HCT116 (cell line): ENCODE data around the gene SLC2A4. TPM values are rescaled to one million over a fixed set of nuclear protein-coding genes. Genes with fewer than 3 reads are reported as not detected.

Source experiments
- ATAC-seq: fragments of 200-7000 bp; cut with Tn5 transposase; 2 replicates; pipeline ENCODE4 v1.9.1; 2020; ENCODE audit warnings: mild to moderate bottlenecking, moderate library complexity
- BruUV-seq: library from RNA; stranded (reverse); fragments of 400-500 nt; replicated peaks from 2 replicates; lab custom pipeline; 2021; lab: Mats Ljungman, UMichigan
- CTCF ChIA-PET: fragments of 300-600 bp; sonication (Branson Sonifier 250); formaldehyde crosslinking; loops from one replicate; lab custom pipeline; 2021; ENCODE audit warnings: antibody characterized with exemption; lab: Charles Lee
- POLR2A ChIA-PET: fragments of 300-600, 350-600 bp; sonication (Branson Sonifier 250); formaldehyde crosslinking; loops from one replicate; lab custom pipeline; 2021; ENCODE audit warnings: antibody characterized with exemption; lab: Charles Lee
- RAD21 ChIA-PET, 2 experiments: fragments of 300-600 bp; sonication (Branson Sonifier 250); formaldehyde crosslinking; loops; one replicate each; lab custom pipeline; 2023; ENCODE audit warnings: low total read pairs in 2 of 2; ENCODE audit not compliant: uncharacterized antibody in 2 of 2, unreplicated experiment in 2 of 2, low non-redundant PET in 1 of 2; lab: Charles Lee
- DNase-seq: peaks from one replicate; pipeline ENCODE4 v3.0.0-alpha.2; 2010; ENCODE audit warnings: low read depth, low spot score
- H2AFZ ChIP-seq: fragments of 200-600 bp; shearing (Covaris generic), sonication (generic); 2 replicates; pipeline ENCODE4 v1.6.1; 2017; ENCODE audit warnings: low read depth, mixed run types, mixed read lengths, antibody characterized with exemption, low read length; ENCODE audit not compliant: poor library complexity, severe bottlenecking
- H3K27ac ChIP-seq: 2 replicates; pipeline ENCODE4 v1.5.1; 2012; ENCODE audit warnings: low read depth, low read length
- H3K27me3 ChIP-seq: fragments of 200-600 bp; sonication (generic); 2 replicates; pipeline ENCODE4 v1.6.1; 2016; ENCODE audit warnings: mixed run types, low read length, mixed read lengths; ENCODE audit not compliant: insufficient read depth
- H3K36me3 ChIP-seq, 2 experiments: fragments of 200-500 bp in 1 of 2; fragments of 200-600 bp in 1 of 2; sonication (Bioruptor generic) in 1 of 2; sonication (generic) in 1 of 2; 2 replicates each; pipeline versions ENCODE4 v1.5.1 to v1.6.1; 2014 to 2016; ENCODE audit warnings: low read length in 2 of 2, inconsistent platforms in 1 of 2, mixed read lengths in 1 of 2, mixed run types in 1 of 2; ENCODE audit not compliant: insufficient read depth in 2 of 2, control insufficient read depth in 1 of 2
- H3K4me1 ChIP-seq, 2 experiments: fragments of 200-600 bp in 1 of 2; sonication (generic) in 1 of 2; 2 replicates each; pipeline versions ENCODE4 v1.5.1 to v1.6.1; 2012 to 2017; ENCODE audit warnings: low read length in 2 of 2, inconsistent platforms in 1 of 2, mild to moderate bottlenecking in 1 of 2, mixed read lengths in 1 of 2, mixed run types in 1 of 2, moderate library complexity in 1 of 2; ENCODE audit not compliant: insufficient read depth in 2 of 2, control insufficient read depth in 1 of 2
- H3K4me2 ChIP-seq: fragments of 200-600 bp; sonication (generic); 2 replicates; pipeline ENCODE4 v1.6.1; 2017; ENCODE audit warnings: mixed run types, low read length, mixed read lengths
- H3K4me3 ChIP-seq, 2 experiments: fragments of 200-600 bp in 1 of 2; sonication (generic) in 1 of 2; replicated peaks in 1 of 2; 2 replicates each; pipeline ENCODE4 v1.5.1; 2011 to 2016; ENCODE audit warnings: low read length in 2 of 2, control low read depth in 1 of 2, low read depth in 1 of 2, mild to moderate bottlenecking in 1 of 2, mixed read lengths in 1 of 2, mixed run types in 1 of 2
- H3K79me2 ChIP-seq: fragments of 200-600 bp; sonication (generic); 2 replicates; pipeline ENCODE4 v1.6.1; 2017; ENCODE audit warnings: mild to moderate bottlenecking, mixed run types, low read length, moderate library complexity, mixed read lengths; ENCODE audit not compliant: insufficient read depth
- H3K9ac ChIP-seq: fragments of 200-600 bp; sonication (generic); 2 replicates; pipeline ENCODE4 v1.6.1; 2016; ENCODE audit warnings: low read length, mixed read lengths
- H3K9me2 ChIP-seq: fragments of 200-600 bp; sonication (generic), shearing (Covaris generic); 2 replicates; pipeline ENCODE4 v1.6.1; 2017; ENCODE audit warnings: mixed run types, mild to moderate bottlenecking, moderate library complexity; ENCODE audit not compliant: insufficient read depth
- H3K9me3 ChIP-seq, 2 experiments: fragments of 200-500 bp in 1 of 2; fragments of 200-600 bp in 1 of 2; sonication (Bioruptor generic) in 1 of 2; sonication (generic) in 1 of 2; 2 replicates each; pipeline ENCODE4 v1.6.1; 2014 to 2017; ENCODE audit warnings: low read length in 2 of 2, mixed read lengths in 2 of 2, inconsistent platforms in 1 of 2, low read depth in 1 of 2, mild to moderate bottlenecking in 1 of 2, mixed run types in 1 of 2, moderate library complexity in 1 of 2; ENCODE audit not compliant: control insufficient read depth in 1 of 2, insufficient read depth in 1 of 2
- H4K20me1 ChIP-seq: fragments of 200-600 bp; sonication (generic), shearing (Covaris generic); 2 replicates; pipeline ENCODE4 v1.6.1; 2017; ENCODE audit warnings: mixed run types, mild to moderate bottlenecking, moderate library complexity; ENCODE audit not compliant: insufficient read depth
- ATF3 ChIP-seq: IDR thresholded peaks from 2 replicates; pipeline ENCODE4 v1.6.1; 2012
- CBX3 ChIP-seq: IDR thresholded peaks from 2 replicates; pipeline ENCODE4 v1.6.1; 2012; ENCODE audit warnings: low read depth
- EGR1 ChIP-seq: IDR thresholded peaks from 2 replicates; pipeline ENCODE4 v1.6.1; 2012; ENCODE audit warnings: low read depth
- ELF1 ChIP-seq: IDR thresholded peaks from 2 replicates; pipeline ENCODE4 v1.6.1; 2012; ENCODE audit warnings: low read depth, borderline replicate concordance
- EZH2 ChIP-seq: fragments of 200-600 bp; sonication (generic); IDR thresholded peaks from 2 replicates; pipeline ENCODE4 v1.6.1; 2017; ENCODE audit warnings: antibody characterized with exemption, mixed run types
- EZH2phosphoT487 ChIP-seq: fragments of 200-600 bp; IDR thresholded peaks from 2 replicates; pipeline ENCODE4 v1.6.1; 2018; ENCODE audit warnings: antibody characterized with exemption, borderline replicate concordance
- MAX ChIP-seq: IDR thresholded peaks from 2 replicates; pipeline ENCODE4 v1.6.1; 2012
- POLR2A ChIP-seq: IDR thresholded peaks from 2 replicates; pipeline ENCODE4 v1.7.0; 2011; ENCODE audit warnings: borderline replicate concordance; ENCODE audit not compliant: insufficient read depth, insufficient read length; ENCODE audit errors: extremely low read depth
- POLR2AphosphoS5 ChIP-seq: IDR thresholded peaks from 2 replicates; pipeline ENCODE4 v1.6.1; 2011; ENCODE audit warnings: mild to moderate bottlenecking, low read depth, low read length, moderate library complexity
- SP1 ChIP-seq: IDR thresholded peaks from 2 replicates; pipeline ENCODE4 v1.6.1; 2012; ENCODE audit warnings: low read depth
- TCF7L2 ChIP-seq: IDR thresholded peaks from 2 replicates; pipeline ENCODE4 v1.7.0; 2011; ENCODE audit warnings: borderline replicate concordance, inconsistent platforms; ENCODE audit not compliant: insufficient read depth, insufficient read length; ENCODE audit errors: extremely low read depth
- YY1 ChIP-seq: IDR thresholded peaks from 2 replicates; pipeline ENCODE4 v1.6.1; 2011; ENCODE audit warnings: low read length, low read depth, moderate library complexity, mild to moderate bottlenecking; ENCODE audit not compliant: insufficient replicate concordance; ENCODE audit errors: extremely low read depth
- ZFX ChIP-seq: fragments of 450-650 bp; IDR thresholded peaks from 2 replicates; pipeline ENCODE4 v1.6.1; 2017
- intact Hi-C: fragments of 100-400 bp; cut with micrococcal nuclease; formaldehyde crosslinking; loops from 2 replicates; pipeline ENCODE4 v1.10.0; 2022
- total RNA-seq: library from RNA; stranded (reverse); gene quantifications from one replicate; pipeline ENCODE4 v1.2.1, GENCODE V29; 2021; ENCODE audit not compliant: unreplicated experiment
- TF ChIP-seq, protein P1 (sequence below): IDR thresholded peaks from 2 replicates; pipeline ENCODE4 v1.6.1; 2011; ENCODE audit warnings: mild to moderate bottlenecking, low read length, moderate library complexity; ENCODE audit not compliant: insufficient replicate concordance; ENCODE audit errors: extremely low read depth

SLC2A4 gene
- total RNA-seq, 1 experiment from 2014 or later: 2.5 TPM

- Histone ChIP-seq H3K36me3 (peaks cover 9 to 13% of the 10 kb centered on the region in 2 experiments; a peak in 2 of 4 replicates), H3K9me3 (no peaks in the 10 kb centered on the region), H3K4me2 (peak within 1 kb of the TSS; percentile 89), H3K9me2 (no peaks in the 10 kb centered on the region), H3K4me3 (peak within 1 kb of the TSS; percentile 82 to 99), H3K9ac (peak within 1 kb of the TSS; percentile 99)
- RAD21 ChIA-PET: no interaction called here
- BruUV-seq: no TSS peak
- ATAC-seq: peak; percentile 89
- TF ChIP-seq POLR2AphosphoS5 (peak; percentile 24), YY1 (peak; percentile 94), EZH2 (no peak), ZFX (no peak), ELF1 (peak; percentile 49; the same call in 1 of the 2 replicates), POLR2A (peak; percentile 55)
- TF ChIP-seq, all 23 proteins: peak for 4
- intact Hi-C loops: loop anchor here (1.0 to 5.0 kb wide), 2 partner anchors 11 to 56 kb away; partner anchors contain the start of genes CLDN7 and EIF5A
- H3K27me3 ChIP-seq: no peaks in the 10 kb centered on the region
- no peaks in the 10 kb centered on the region for H4K20me1 ChIP-seq
- ChIA-PET POLR2A (interaction anchor here (1.0 to 2.0 kb wide), 3 partner anchors 10 to 17 kb away, joined by 3 to 7 read pairs (median 5); partner anchors contain the start of genes DVL2 and GABARAP), CTCF (interaction anchor here (0.6 to 1.0 kb wide), 3 partner anchors 9 to 206 kb away, joined by 3 to 5 read pairs (median 4); partner anchors contain the start of gene GABARAP)
- peak; percentile 99 for DNase-seq
- no peak within 1 kb of the TSS for H2AFZ ChIP-seq
- H3K4me1 ChIP-seq: peaks cover 13 to 25% of the 10 kb centered on the region in 2 experiments
- H3K27ac ChIP-seq: peak within 1 kb of the TSS; percentile 84
- peaks cover 77% of the 10 kb centered on the region for H3K79me2 ChIP-seq
Measured at GRCh38 chr17:7251661-7252175, 29.8 kb upstream of the SLC2A4 start, which contains the start of gene CTDNEP1. Gene CTDNEP1, minus strand, starts transcription at chr17:7251734. Its CDS starts 438 bp downstream, at chr17:7251296.

DNA sequence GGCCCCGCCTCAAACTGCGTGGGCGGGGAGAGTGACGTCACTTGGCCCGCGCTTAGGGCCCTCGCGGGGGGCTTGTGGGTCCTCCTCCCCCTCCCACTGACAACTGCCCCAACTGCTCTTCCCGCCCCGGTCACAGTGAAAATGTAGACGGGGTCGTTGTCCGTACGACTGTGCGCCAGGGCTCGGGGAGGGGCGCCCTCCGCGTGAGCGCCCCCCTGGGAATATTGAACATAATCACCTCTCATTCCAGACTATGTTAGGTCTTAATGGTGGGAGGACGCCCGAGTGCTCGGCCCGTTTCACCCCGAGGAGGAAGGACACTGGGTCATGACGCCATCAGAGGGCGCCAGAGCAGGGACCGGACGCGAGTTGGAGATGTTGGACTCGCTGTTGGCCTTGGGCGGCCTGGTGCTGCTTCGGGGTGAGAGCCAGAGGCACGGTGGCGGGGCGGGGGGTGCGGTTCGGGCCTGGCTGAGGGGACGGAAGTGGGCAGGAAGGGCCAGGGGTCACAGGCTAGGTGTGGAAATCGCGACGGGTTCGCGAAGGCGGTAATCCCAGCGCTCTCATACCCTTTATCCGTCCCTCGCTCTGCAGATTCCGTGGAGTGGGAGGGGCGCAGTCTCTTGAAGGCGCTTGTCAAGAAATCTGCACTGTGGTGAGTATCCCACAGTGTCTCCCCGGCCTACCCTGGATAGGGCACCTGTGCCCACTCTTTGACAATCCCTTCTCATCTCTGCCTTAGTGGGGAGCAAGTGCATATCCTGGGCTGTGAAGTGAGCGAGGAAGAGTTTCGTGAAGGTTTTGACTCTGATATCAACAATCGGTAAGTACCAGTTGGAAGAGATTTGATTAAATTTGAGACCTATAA is 29.1 kb upstream of the SLC2A4 start, which contains the start of gene ELP5:
TSS of gene ELP5 (plus strand) at position 40 of the 868 bp plus-strand sequence. CDS start at position 376, 336 bp downstream.
- H3K4me3 ChIP-seq: peak within 1 kb of the TSS; percentile 82 to 99
- POLR2A ChIA-PET: interaction anchor here (2.0 kb wide), 1 partner anchor 10 kb away, joined by 7 read pairs; the partner anchor contains the start of gene GABARAP
- intact Hi-C loops: loop anchor here (1.0 to 5.0 kb wide), 2 partner anchors 10 to 55 kb away; partner anchors contain the start of genes CLDN7 and EIF5A
- TF ChIP-seq POLR2AphosphoS5: peak; percentile 85
- peak; percentile 99 for TF ChIP-seq EGR1
- TF ChIP-seq SP1: peak; percentile 58
- 0 out of 2 replicates have a peak, but pooled peaks have one; percentile 38 for TF ChIP-seq CBX3
- no peak for TF ChIP-seq ATF3
- TF ChIP-seq MAX: peak; percentile 81
- no peak for TF ChIP-seq EZH2phosphoT487
- TF ChIP-seq POLR2A: peak; percentile 6
- TF ChIP-seq, protein P1, sequence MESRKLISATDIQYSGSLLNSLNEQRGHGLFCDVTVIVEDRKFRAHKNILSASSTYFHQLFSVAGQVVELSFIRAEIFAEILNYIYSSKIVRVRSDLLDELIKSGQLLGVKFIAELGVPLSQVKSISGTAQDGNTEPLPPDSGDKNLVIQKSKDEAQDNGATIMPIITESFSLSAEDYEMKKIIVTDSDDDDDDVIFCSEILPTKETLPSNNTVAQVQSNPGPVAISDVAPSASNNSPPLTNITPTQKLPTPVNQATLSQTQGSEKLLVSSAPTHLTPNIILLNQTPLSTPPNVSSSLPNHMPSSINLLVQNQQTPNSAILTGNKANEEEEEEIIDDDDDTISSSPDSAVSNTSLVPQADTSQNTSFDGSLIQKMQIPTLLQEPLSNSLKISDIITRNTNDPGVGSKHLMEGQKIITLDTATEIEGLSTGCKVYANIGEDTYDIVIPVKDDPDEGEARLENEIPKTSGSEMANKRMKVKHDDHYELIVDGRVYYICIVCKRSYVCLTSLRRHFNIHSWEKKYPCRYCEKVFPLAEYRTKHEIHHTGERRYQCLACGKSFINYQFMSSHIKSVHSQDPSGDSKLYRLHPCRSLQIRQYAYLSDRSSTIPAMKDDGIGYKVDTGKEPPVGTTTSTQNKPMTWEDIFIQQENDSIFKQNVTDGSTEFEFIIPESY: no peak
- no peak; the same call in 1 of the 2 replicates for TF ChIP-seq ELF1
- TF ChIP-seq ZFX: peak; percentile 74
- no peak for TF ChIP-seq TCF7L2

More for the DNA sequence above, 29.1 kb upstream of the SLC2A4 start, which contains the start of gene ELP5:
- H3K4me2 ChIP-seq: peak within 1 kb of the TSS; percentile 89
- H4K20me1 ChIP-seq: no peaks in the 10 kb centered on the region
- peaks cover 13 to 25% of the 10 kb centered on the region in 2 experiments for H3K4me1 ChIP-seq
- H3K9me2 ChIP-seq: no peaks in the 10 kb centered on the region
- H2AFZ ChIP-seq: no peak within 1 kb of the TSS
- H3K9me3 ChIP-seq: no peaks in the 10 kb centered on the region
- BruUV-seq: TSS peak; percentile 78
- no peaks in the 10 kb centered on the region for H3K27me3 ChIP-seq
- peaks cover 9 to 11% of the 10 kb centered on the region in 2 experiments; a peak in 2 of 4 replicates for H3K36me3 ChIP-seq
- DNase-seq: peak; percentile 92
- peak within 1 kb of the TSS; percentile 99 for H3K9ac ChIP-seq
- ChIA-PET CTCF (no interaction called here), RAD21 (no interaction called here)
- peak; percentile 71 for ATAC-seq
- peaks cover 75% of the 10 kb centered on the region for H3K79me2 ChIP-seq
- H3K27ac ChIP-seq: peak within 1 kb of the TSS; percentile 84
